SU-DHL-6 (cell line): ENCODE results near the gene EXOC4.

ENCODE experiments used
- H2AFZ ChIP-seq: fragments of 200-600 bp; sonication (generic); 2 replicates; pipeline ENCODE4 v1.6.1; 2014; ENCODE audit warnings: low read depth, mild to moderate bottlenecking, moderate library complexity, mixed read lengths, antibody characterized with exemption, low read length; ENCODE audit not compliant: severe bottlenecking
- H3F3A ChIP-seq: fragments of 200-600 bp; shearing (Covaris generic); 2 replicates; pipeline ENCODE4 v1.6.0; 2016; ENCODE audit warnings: antibody characterized with exemption, mild to moderate bottlenecking; ENCODE audit not compliant: insufficient read depth
- H3K27ac ChIP-seq: fragments of 200-600 bp; sonication (generic); 2 replicates; pipeline ENCODE4 v1.5.1; 2016; ENCODE audit warnings: low read depth, mild to moderate bottlenecking, low read length, moderate library complexity, mixed read lengths
- H3K27me3 ChIP-seq: fragments of 200-600 bp; sonication (generic), shearing (Covaris generic); 2 replicates; pipeline ENCODE4 v1.6.0; 2014; ENCODE audit warnings: mild to moderate bottlenecking, low read length
- H3K36me3 ChIP-seq: fragments of 200-600 bp; sonication (generic); 2 replicates; pipeline ENCODE4 v1.6.1; 2014; ENCODE audit warnings: mild to moderate bottlenecking, low read length, mixed read lengths
- H3K4me2 ChIP-seq: fragments of 300-600, 200-600 bp; shearing (Covaris generic), sonication (generic); 2 replicates; pipeline ENCODE4 v1.6.0; 2014; ENCODE audit warnings: low read length, low read depth, mild to moderate bottlenecking; ENCODE audit not compliant: poor library complexity, severe bottlenecking
- H3K4me3 ChIP-seq: fragments of 200-600 bp; sonication (generic); 2 replicates; pipeline ENCODE4 v1.5.1; 2014; ENCODE audit warnings: antibody characterized with exemption, low read length, mild to moderate bottlenecking, mixed read lengths; ENCODE audit not compliant: insufficient read depth, poor library complexity, severe bottlenecking
- H3K79me2 ChIP-seq: fragments of 200-600 bp; sonication (generic); 2 replicates; pipeline ENCODE4 v1.6.1; 2014; ENCODE audit warnings: mild to moderate bottlenecking, low read length, moderate library complexity; ENCODE audit not compliant: insufficient read depth
- H3K9ac ChIP-seq: fragments of 200-600 bp; sonication (generic); 2 replicates; pipeline ENCODE4 v1.7.0; 2014; ENCODE audit warnings: mild to moderate bottlenecking, low read length
- H3K9me2 ChIP-seq: fragments of 200-600 bp; sonication (generic); replicated peaks from 2 replicates; pipeline ENCODE4 v1.6.1; 2014; ENCODE audit warnings: low read length; ENCODE audit not compliant: insufficient read depth
- H3K9me3 ChIP-seq: fragments of 200-600 bp; sonication (generic); 2 replicates; pipeline ENCODE4 v1.6.1; 2014; ENCODE audit warnings: low read length, mixed read lengths; ENCODE audit not compliant: insufficient read depth
- H4K20me1 ChIP-seq: fragments of 200-600 bp; sonication (generic); 2 replicates; pipeline ENCODE4 v1.6.1; 2014; ENCODE audit warnings: low read depth, mild to moderate bottlenecking, antibody characterized with exemption, low read length, moderate library complexity, mixed read lengths
- EZH2phosphoT487 ChIP-seq: fragments of 200-600 bp; sonication (generic), shearing (Covaris generic); conservative IDR thresholded peaks from 2 replicates; pipeline ENCODE4 v1.6.1; 2018; ENCODE audit warnings: mild to moderate bottlenecking, antibody characterized with exemption, low read length, moderate library complexity, mixed read lengths
- TF ChIP-seq, protein P1 (sequence below): fragments of 200-600 bp; sonication (generic); IDR thresholded peaks from one replicate; pipeline ENCODE4 v1.5.1; 2017; ENCODE audit warnings: antibody characterized with exemption, mild to moderate bottlenecking, low read length, moderate library complexity; ENCODE audit not compliant: insufficient read depth, poor library complexity, severe bottlenecking

Gene EXOC4

DNA sequence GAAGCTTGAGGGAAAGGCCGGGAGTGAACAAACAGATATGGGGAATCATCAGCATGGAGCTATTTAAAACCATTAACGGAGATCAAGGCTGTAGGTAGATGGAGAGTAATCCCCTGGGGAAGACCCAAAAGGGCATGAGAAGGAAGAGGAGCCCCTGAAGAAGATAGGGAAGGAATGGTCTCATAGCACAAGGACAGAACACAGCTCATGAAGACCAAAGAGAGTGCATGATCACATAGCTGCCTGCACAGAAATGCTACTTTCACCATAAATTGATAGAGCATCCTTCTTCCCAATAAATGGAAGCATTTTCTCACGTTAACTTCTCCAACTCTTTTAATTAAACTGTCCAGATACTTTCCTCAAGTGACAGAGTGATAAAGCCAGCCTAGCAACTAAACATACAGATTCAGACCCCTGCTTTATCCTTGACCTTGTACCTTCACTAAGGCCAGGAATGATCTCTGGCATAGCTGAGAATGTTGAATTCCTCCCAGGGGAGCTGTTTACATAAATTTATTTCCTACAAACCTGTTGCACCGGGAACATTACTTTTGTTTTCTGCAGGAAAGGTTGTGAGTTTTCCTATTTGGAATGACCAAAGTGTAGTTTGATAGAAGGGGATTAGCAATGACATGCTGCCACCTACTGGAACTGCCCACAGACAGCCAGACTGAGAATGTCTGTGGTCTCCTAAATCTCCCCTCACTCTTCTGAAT, 763.5 kb downstream of the EXOC4 start:
- no peak overlapping the region for H2AFZ ChIP-seq
- TF ChIP-seq, protein P1, sequence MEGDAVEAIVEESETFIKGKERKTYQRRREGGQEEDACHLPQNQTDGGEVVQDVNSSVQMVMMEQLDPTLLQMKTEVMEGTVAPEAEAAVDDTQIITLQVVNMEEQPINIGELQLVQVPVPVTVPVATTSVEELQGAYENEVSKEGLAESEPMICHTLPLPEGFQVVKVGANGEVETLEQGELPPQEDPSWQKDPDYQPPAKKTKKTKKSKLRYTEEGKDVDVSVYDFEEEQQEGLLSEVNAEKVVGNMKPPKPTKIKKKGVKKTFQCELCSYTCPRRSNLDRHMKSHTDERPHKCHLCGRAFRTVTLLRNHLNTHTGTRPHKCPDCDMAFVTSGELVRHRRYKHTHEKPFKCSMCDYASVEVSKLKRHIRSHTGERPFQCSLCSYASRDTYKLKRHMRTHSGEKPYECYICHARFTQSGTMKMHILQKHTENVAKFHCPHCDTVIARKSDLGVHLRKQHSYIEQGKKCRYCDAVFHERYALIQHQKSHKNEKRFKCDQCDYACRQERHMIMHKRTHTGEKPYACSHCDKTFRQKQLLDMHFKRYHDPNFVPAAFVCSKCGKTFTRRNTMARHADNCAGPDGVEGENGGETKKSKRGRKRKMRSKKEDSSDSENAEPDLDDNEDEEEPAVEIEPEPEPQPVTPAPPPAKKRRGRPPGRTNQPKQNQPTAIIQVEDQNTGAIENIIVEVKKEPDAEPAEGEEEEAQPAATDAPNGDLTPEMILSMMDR = peak; percentile 55
- TF ChIP-seq EZH2phosphoT487 = no peak
- no peaks in the 10 kb centered on the region for H3K79me2 ChIP-seq
- H3K4me2 ChIP-seq = no peak overlapping the region
- H3K36me3 ChIP-seq = no peaks in the 10 kb centered on the region
- no peaks in the 10 kb centered on the region for H3K9me2 ChIP-seq
- no peak overlapping the region for H3K27ac ChIP-seq
- H3K9ac ChIP-seq = no peak overlapping the region
- H3K9me3 ChIP-seq = no peaks in the 10 kb centered on the region
- no peak overlapping the region for H3K4me3 ChIP-seq
- no peaks in the 10 kb centered on the region for H3F3A ChIP-seq
- no peaks in the 10 kb centered on the region for H3K27me3 ChIP-seq
- H4K20me1 ChIP-seq = no peaks in the 10 kb centered on the region

DNA sequence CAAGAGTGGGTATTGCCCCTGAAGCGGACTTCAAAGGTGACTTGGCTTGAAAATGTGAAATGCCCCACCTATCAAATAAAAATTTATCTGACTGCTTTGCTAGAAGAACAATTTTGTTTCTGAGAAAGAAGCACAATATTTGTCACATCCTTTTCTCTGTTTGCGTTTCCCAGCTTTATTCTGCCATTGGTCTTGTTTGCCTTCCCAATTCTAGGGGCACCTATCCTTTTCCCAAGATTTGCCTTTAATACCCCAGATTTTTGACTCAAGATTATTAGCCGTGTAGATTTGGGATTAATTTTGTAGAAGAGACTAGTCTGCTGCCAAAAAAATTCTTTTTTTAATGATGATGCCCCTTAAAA, 764.0 kb downstream of the EXOC4 start:
- H3K9me2 ChIP-seq = no peaks in the 10 kb centered on the region
- H3K9ac ChIP-seq = no peak overlapping the region
- no peak overlapping the region for H2AFZ ChIP-seq
- no peaks in the 10 kb centered on the region for H3K9me3 ChIP-seq
- no peaks in the 10 kb centered on the region for H3K27me3 ChIP-seq
- H3K36me3 ChIP-seq = no peaks in the 10 kb centered on the region
- no peak overlapping the region for H3K27ac ChIP-seq
- H3K4me3 ChIP-seq = no peak overlapping the region
- TF ChIP-seq, protein P1 = no peak
- no peak for TF ChIP-seq EZH2phosphoT487
- H3K4me2 ChIP-seq = no peak overlapping the region
- H4K20me1 ChIP-seq = no peaks in the 10 kb centered on the region
- no peaks in the 10 kb centered on the region for H3F3A ChIP-seq
- no peaks in the 10 kb centered on the region for H3K79me2 ChIP-seq

DNA sequence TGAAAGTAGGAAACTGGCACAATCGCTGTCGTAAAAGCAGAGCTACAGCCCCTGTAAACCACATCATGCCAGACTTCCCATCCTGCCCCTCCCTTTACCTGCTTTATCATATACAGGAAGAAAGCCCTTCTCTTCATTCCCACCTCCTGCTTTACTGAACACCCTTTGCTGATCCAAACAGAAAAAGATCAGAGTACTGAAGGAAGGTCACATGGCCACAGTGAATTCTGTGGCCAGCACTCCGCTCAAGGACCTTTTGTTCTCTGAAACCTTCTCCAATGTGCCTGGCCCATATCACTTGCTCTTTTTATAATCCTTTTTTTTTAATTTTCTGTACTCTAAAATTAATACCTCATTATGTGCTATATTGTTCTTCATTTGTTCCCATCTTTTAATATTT, 765.4 kb downstream of the EXOC4 start:
- Histone ChIP-seq H4K20me1 (no peaks in the 10 kb centered on the region), H3K27me3 (no peaks in the 10 kb centered on the region), H3K27ac (no peak overlapping the region), H3K4me2 (no peak overlapping the region), H3F3A (no peaks in the 10 kb centered on the region), H3K79me2 (no peaks in the 10 kb centered on the region), H2AFZ (no peak overlapping the region), H3K9me2 (no peaks in the 10 kb centered on the region), H3K9me3 (no peaks in the 10 kb centered on the region), H3K4me3 (no peak overlapping the region), H3K9ac (no peak overlapping the region), H3K36me3 (no peaks in the 10 kb centered on the region)
- TF ChIP-seq, protein P1 = no peak
- TF ChIP-seq EZH2phosphoT487 = no peak
